Prostate gland (tissue), 2 donors: Measurements from ENCODE around the gene SERPINB3. TPM values are rescaled to one million over a fixed set of nuclear protein-coding genes. Genes with fewer than 3 reads are reported as not detected.

Source experiments
- DNase-seq: peaks from one replicate; pipeline ENCODE4 v3.0.0-alpha.2; 2019; ENCODE audit warnings: low spot score
- H3K27ac ChIP-seq, 2 donors: fragments of 200-600 bp; sonication (generic); 2 replicates each; pipeline ENCODE4 v1.5.1; 2017 to 2019
- H3K27me3 ChIP-seq: fragments of 200-600 bp; sonication (generic); replicated peaks from 2 replicates; pipeline ENCODE4 v1.5.1; 2019; ENCODE audit not compliant: insufficient read depth
- H3K36me3 ChIP-seq, 2 donors: fragments of 200-600 bp; sonication (generic); 1 replicate in 1 of 2; 2 replicates in 1 of 2; pipeline versions ENCODE4 v1.5.1 to v1.8.1; 2017 to 2019
- H3K4me1 ChIP-seq: fragments of 200-600 bp; sonication (generic); replicated peaks from 2 replicates; pipeline ENCODE4 v1.5.1; 2019
- H3K4me3 ChIP-seq, 2 donors: fragments of 200-600 bp; sonication (generic); 2 replicates each; pipeline ENCODE4 v1.5.1; 2017 to 2019
- H3K9me3 ChIP-seq: fragments of 200-600 bp; sonication (generic); 2 replicates; pipeline ENCODE4 v1.5.1; 2017
- POLR2A ChIP-seq: fragments of 450-650 bp; IDR thresholded peaks from one replicate; pipeline ENCODE4 v1.6.1; 2016; ENCODE audit warnings: antibody characterized with exemption, mild to moderate bottlenecking
- POLR2AphosphoS5 ChIP-seq: sonication (generic); formaldehyde crosslinking; IDR thresholded peaks from one replicate; pipeline ENCODE4 v1.6.1; 2017; ENCODE audit warnings: antibody characterized with exemption
- WGBS: methylation state at CpG from one replicate; pipeline ENCODE4 v1.1.5; 2018; 5-methylcytosine and 5-hydroxymethylcytosine counted together
- intact Hi-C: fragments of 100-400 bp; cut with DNase I; formaldehyde crosslinking; loops from one replicate; pipeline ENCODE4 v1.14.2; 2022
- total RNA-seq, 2 donors: library from RNA; depleted of rRNA; stranded (reverse); fragments of >200 nt; gene quantifications; one replicate each; pipeline ENCODE4 v1.1.0, GENCODE V29; 2016
- TF ChIP-seq, protein P1 (sequence below), 4 experiments: fragments of 200-600 bp in 2 of 4; fragments of 450-650 bp in 2 of 4; sonication (generic) in 2 of 4; IDR thresholded peaks; 1 replicate in 3 of 4; 2 replicates in 1 of 4; pipeline ENCODE4 v1.5.1; 2016 to 2019; ENCODE audit warnings: antibody characterized with exemption in 4 of 4, mild to moderate bottlenecking in 2 of 4, moderate library complexity in 2 of 4

The SERPINB3 gene
- total RNA-seq, 2 donors from 2014 or later: 8.5 to 8.8 TPM

DNA sequence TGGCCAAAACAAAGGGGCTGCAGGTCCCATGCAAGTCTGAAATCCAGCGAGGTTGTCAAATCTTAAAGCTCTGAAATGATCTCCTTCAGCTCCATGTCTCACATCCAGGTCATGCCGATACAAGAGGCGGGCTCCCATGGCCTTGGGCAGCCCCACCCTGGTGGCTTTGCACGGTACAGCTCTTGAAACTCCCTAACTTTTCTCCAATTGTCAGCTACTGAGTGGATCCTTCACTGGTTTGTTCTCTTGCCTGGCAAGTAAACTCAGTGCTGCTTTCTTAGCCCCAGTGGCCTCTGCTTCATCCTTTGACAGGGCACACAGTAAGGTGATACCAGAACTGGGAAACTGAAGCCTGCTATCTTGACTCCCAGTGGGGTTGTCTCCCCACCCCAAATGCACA lies 48.3 kb downstream of the SERPINB3 start:
- no peak for DNase-seq
- WGBS: 95% methylated on average over 4 of the region's 4 CpGs
- H3K36me3 ChIP-seq: no peaks in the 10 kb centered on the region
- H3K9me3 ChIP-seq: no peaks in the 10 kb centered on the region
- no peak for TF ChIP-seq POLR2AphosphoS5
- TF ChIP-seq, protein P1, sequence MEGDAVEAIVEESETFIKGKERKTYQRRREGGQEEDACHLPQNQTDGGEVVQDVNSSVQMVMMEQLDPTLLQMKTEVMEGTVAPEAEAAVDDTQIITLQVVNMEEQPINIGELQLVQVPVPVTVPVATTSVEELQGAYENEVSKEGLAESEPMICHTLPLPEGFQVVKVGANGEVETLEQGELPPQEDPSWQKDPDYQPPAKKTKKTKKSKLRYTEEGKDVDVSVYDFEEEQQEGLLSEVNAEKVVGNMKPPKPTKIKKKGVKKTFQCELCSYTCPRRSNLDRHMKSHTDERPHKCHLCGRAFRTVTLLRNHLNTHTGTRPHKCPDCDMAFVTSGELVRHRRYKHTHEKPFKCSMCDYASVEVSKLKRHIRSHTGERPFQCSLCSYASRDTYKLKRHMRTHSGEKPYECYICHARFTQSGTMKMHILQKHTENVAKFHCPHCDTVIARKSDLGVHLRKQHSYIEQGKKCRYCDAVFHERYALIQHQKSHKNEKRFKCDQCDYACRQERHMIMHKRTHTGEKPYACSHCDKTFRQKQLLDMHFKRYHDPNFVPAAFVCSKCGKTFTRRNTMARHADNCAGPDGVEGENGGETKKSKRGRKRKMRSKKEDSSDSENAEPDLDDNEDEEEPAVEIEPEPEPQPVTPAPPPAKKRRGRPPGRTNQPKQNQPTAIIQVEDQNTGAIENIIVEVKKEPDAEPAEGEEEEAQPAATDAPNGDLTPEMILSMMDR (IDR thresholded peaks at IDR 0.05): no peak
- no peaks in the 10 kb centered on the region for H3K27me3 ChIP-seq
- intact Hi-C loops: no loop called here
- no peak overlapping the region for H3K4me3 ChIP-seq
- no peak overlapping the region for H3K27ac ChIP-seq
- H3K4me1 ChIP-seq: no peaks in the 10 kb centered on the region

GRCh38 chr18:63606526-63606925 lies 55.2 kb downstream of the SERPINB3 start:
- 79% methylated on average over 3 of the region's 3 CpGs for WGBS
- no peaks in the 10 kb centered on the region for H3K9me3 ChIP-seq
- DNase-seq: no peak
- H3K27ac ChIP-seq: no peak overlapping the region
- H3K4me1 ChIP-seq: no peaks in the 10 kb centered on the region
- no peak overlapping the region for H3K4me3 ChIP-seq
- no peaks in the 10 kb centered on the region for H3K27me3 ChIP-seq
- intact Hi-C loops: no loop called here
- TF ChIP-seq, protein P1 (IDR thresholded peaks at IDR 0.05): no peak
- TF ChIP-seq POLR2AphosphoS5 (no peak), POLR2A (no peak)
- no peaks in the 10 kb centered on the region for H3K36me3 ChIP-seq

Other genes starting within 250 kb of the SERPINB3 start
- gene VPS4B, start 239.4 kb downstream of the SERPINB3 start, total RNA-seq: 10 to 100 TPM; 28.3 to 31.7 TPM
- 10 to 100 TPM in 1 of 2 donors, 1 to 10 TPM in 1; 7.3 to 17.3 TPM for gene SERPINB5, start 184.9 kb downstream of the SERPINB3 start, total RNA-seq
- not detected for gene SERPINB12, start 119.5 kb downstream of the SERPINB3 start, total RNA-seq
- gene SERPINB13, start 74.5 kb downstream of the SERPINB3 start, total RNA-seq: under 1 TPM in 1 of 2 donors, not detected in 1; 0.57 TPM
- gene SERPINB4, start 17.6 kb downstream of the SERPINB3 start, total RNA-seq: 1 to 10 TPM in 1 of 2 donors, under 1 TPM in 1; 0.51 to 1.1 TPM
- gene SERPINB11, start 41.1 kb upstream of the SERPINB3 start, total RNA-seq: 10 to 100 TPM; 10.3 to 37.8 TPM
- gene SERPINB7, start 113.5 kb upstream of the SERPINB3 start, total RNA-seq: under 1 TPM in 1 of 2 donors, not detected in 1; 0.97 TPM
- under 1 TPM; 0.18 to 0.62 TPM for gene SERPINB2, start 225.8 kb upstream of the SERPINB3 start, total RNA-seq
- under 1 TPM in 1 of 2 donors, not detected in 1; 0.55 TPM for gene SERPINB10, start 246.1 kb upstream of the SERPINB3 start, total RNA-seq